ENCODE measurements around the gene RCOR2. TPM values are rescaled to one million over a fixed set of nuclear protein-coding genes. Genes with fewer than 3 reads are reported as not detected.

The RCOR2 gene
- total and polyA plus RNA-seq, 2 experiments from 2014 or later = 34.7 to 74.2 TPM

GRCh38 chr11:63920939-63921417 is 4.0 kb upstream of the RCOR2 start:
- peak in 1 of 2 donors; percentile 70 for DNase-seq (ENCODE audit: low read depth in 1 of 2, low spot score in 1 of 2)
- H3K27ac ChIP-seq = peak overlapping the region; percentile 93
- TF ChIP-seq CTCF (IDR thresholded peaks at IDR 0.05; ENCODE audit: low read depth, low read length) = peak; percentile 62
- no peaks in the 10 kb centered on the region for H3K27me3 ChIP-seq
- H3K36me3 ChIP-seq = no peaks in the 10 kb centered on the region
- no peaks in the 10 kb centered on the region for H3K9me3 ChIP-seq (ENCODE audit: low read depth)
- peaks cover 34% of the 10 kb centered on the region for H3K4me1 ChIP-seq (ENCODE audit: low read depth)
- H3K4me3 ChIP-seq = no peak overlapping the region

GRCh38 chr11:63920126-63920938 is 3.4 kb upstream of the RCOR2 start:
- Histone ChIP-seq H3K36me3 (no peaks in the 10 kb centered on the region), H3K27me3 (no peaks in the 10 kb centered on the region), H3K4me3 (no peak overlapping the region), H3K4me1 (ENCODE audit: low read depth) (peaks cover 35% of the 10 kb centered on the region), H3K9me3 (ENCODE audit: low read depth) (no peaks in the 10 kb centered on the region), H3K27ac (peak overlapping the region; percentile 93)
- no peak for TF ChIP-seq CTCF (IDR thresholded peaks at IDR 0.05; ENCODE audit: low read depth, low read length)
- peak; percentile 59 to 80 for DNase-seq (ENCODE audit: low read depth in 1 of 2, low spot score in 1 of 2)

GRCh38 chr11:63919267-63920125 is 2.5 kb upstream of the RCOR2 start:
- no peak for TF ChIP-seq CTCF (IDR thresholded peaks at IDR 0.05; ENCODE audit: low read depth, low read length)
- H3K27me3 ChIP-seq = no peaks in the 10 kb centered on the region
- H3K27ac ChIP-seq = peak overlapping the region; percentile 93
- no peaks in the 10 kb centered on the region for H3K9me3 ChIP-seq (ENCODE audit: low read depth)
- H3K4me3 ChIP-seq = peak overlapping the region; percentile 2
- no peaks in the 10 kb centered on the region for H3K36me3 ChIP-seq
- H3K4me1 ChIP-seq (ENCODE audit: low read depth) = peaks cover 40% of the 10 kb centered on the region
- peak; percentile 53 to 79 for DNase-seq (ENCODE audit: low read depth in 1 of 2, low spot score in 1 of 2)

- Histone ChIP-seq H3K36me3 (peaks cover 4% of the 10 kb centered on the region), H3K27ac (peak overlapping the region; percentile 93), H3K4me1 (ENCODE audit: low read depth) (peaks cover 40% of the 10 kb centered on the region), H3K4me3 (peak overlapping the region; percentile 97), H3K9me3 (ENCODE audit: low read depth) (no peaks in the 10 kb centered on the region), H3K27me3 (no peaks in the 10 kb centered on the region)
- no peak for TF ChIP-seq CTCF (IDR thresholded peaks at IDR 0.05; ENCODE audit: low read depth, low read length)
- DNase-seq (ENCODE audit: low read depth in 1 of 2, low spot score in 1 of 2) = peak in 1 of 2 donors; percentile 43
These were observed 1.7 kb upstream of the RCOR2 start for GRCh38 chr11:63918507-63919191.

Measured in cardiac muscle cell (in vitro differentiated cells and primary cell).